Thymus (tissue), 11 donors: ENCODE data around the gene SLU7. TPM values are rescaled to one million over a fixed set of nuclear protein-coding genes. Genes with fewer than 3 reads are reported as not detected.

Experiments
- DNase-seq, 9 donors: peaks; one replicate each; pipeline ENCODE4 v3.0.0-alpha.2; 2013; ENCODE audit warnings: low spot score in 9 of 9, low read depth in 6 of 9, missing footprints in 1 of 9
- H3K27ac ChIP-seq, 2 donors: one replicate each; pipeline ENCODE4 v1.5.1; 2013; ENCODE audit warnings: control low read depth in 1 of 2, low read depth in 1 of 2, low read length in 1 of 2, mild to moderate bottlenecking in 1 of 2, moderate library complexity in 1 of 2
- H3K27me3 ChIP-seq, 2 donors: one replicate each; pipeline ENCODE4 v1.5.1; 2013; ENCODE audit warnings: low read length in 1 of 2; ENCODE audit not compliant: control insufficient read depth in 2 of 2, insufficient read depth in 1 of 2
- H3K36me3 ChIP-seq, 2 donors: one replicate each; pipeline ENCODE4 v1.5.1; 2013; ENCODE audit warnings: low read length in 1 of 2, mild to moderate bottlenecking in 1 of 2, moderate library complexity in 1 of 2; ENCODE audit not compliant: control insufficient read depth in 2 of 2, insufficient read depth in 2 of 2
- H3K4me1 ChIP-seq, 2 donors: one replicate each; pipeline ENCODE4 v1.5.1; 2013; ENCODE audit warnings: low read length in 2 of 2; ENCODE audit not compliant: control insufficient read depth in 2 of 2, insufficient read depth in 2 of 2
- H3K4me3 ChIP-seq, 2 donors: one replicate each; pipeline ENCODE4 v1.5.1; 2013; ENCODE audit warnings: low read length in 2 of 2, control low read depth in 1 of 2, mild to moderate bottlenecking in 1 of 2
- H3K9me3 ChIP-seq, 2 donors: one replicate each; pipeline ENCODE4 v1.5.1; 2013; ENCODE audit warnings: low read length in 1 of 2, mild to moderate bottlenecking in 1 of 2; ENCODE audit not compliant: control insufficient read depth in 2 of 2, insufficient read depth in 1 of 2
- WGBS: extraction: QIAGEN DNeasy Blood & Tissue Kit; methylation state at CpG from one replicate; pipeline ENCODE4 v1.1.7; 2013; 5-methylcytosine and 5-hydroxymethylcytosine counted together
- polyA plus RNA-seq: library from polyadenylated mRNA; stranded (reverse); fragments of 200-250 nt; gene quantifications from one replicate; pipeline ENCODE4 v1.2.3, GENCODE V29; 2013
- total RNA-seq: library from RNA; stranded (reverse); fragments of 120-200 nt; gene quantifications from one replicate; pipeline ENCODE4 v1.2.4, GENCODE V29; 2013
- donor health status: healthy.

SLU7 gene
- total and polyA plus RNA-seq, 2 donors: 45.3 to 46.9 TPM

DNA sequence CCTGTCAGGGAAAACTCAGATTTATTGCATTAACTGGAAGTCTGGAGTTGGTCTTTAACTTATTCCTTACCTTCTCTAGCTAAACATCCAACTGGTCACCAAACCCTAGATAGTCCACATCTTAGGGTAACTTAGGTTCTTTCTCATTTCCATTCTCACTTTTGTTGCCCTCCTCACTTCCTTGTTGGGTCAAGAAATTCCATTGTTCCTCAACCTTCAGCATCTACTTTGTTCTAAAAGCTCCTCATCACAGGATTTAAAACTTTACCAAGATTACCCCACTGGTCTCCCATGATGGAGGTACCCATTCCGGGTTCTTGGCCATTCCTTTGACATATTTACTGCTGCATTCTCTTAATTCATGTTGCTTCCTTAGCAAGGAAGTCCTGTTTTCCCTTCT, 34.9 kb upstream of the SLU7 start:
- no peaks in the 10 kb centered on the region for H3K27me3 ChIP-seq
- peaks cover 0 to 2% of the 10 kb centered on the region in 2 donors for H3K4me1 ChIP-seq
- WGBS: 71% methylated on average over 1 of the region's 1 CpG
- H3K4me3 ChIP-seq: no peak overlapping the region
- H3K9me3 ChIP-seq: no peaks in the 10 kb centered on the region
- no peaks in the 10 kb centered on the region for H3K36me3 ChIP-seq
- H3K27ac ChIP-seq: no peak overlapping the region
- DNase-seq: no peak

DNA sequence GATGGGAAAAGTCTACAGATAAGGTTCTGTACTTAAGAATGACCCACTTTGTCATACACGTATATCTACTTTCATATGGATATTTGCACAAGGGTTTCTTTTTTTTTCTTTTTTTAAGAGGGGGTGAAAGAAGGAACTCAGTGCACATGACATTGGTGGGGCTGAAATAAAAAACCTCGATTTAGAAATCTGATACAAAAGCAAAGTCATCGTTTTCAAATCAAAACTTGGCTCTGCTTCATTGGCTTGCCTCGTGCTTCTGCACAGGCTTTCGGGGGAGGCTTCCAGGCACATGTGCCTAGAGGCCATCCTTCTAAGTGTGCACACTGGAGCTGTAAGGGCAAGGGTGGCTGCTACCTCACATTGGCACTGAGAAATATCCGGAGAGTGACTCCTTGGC, 33.9 kb upstream of the SLU7 start:
- 66% methylated on average over 6 of the region's 6 CpGs for WGBS
- no peaks in the 10 kb centered on the region for H3K36me3 ChIP-seq
- DNase-seq: no peak
- H3K27ac ChIP-seq: no peak overlapping the region
- H3K4me3 ChIP-seq: no peak overlapping the region
- H3K4me1 ChIP-seq: peaks cover 0 to 2% of the 10 kb centered on the region in 2 donors
- H3K9me3 ChIP-seq: no peaks in the 10 kb centered on the region
- no peaks in the 10 kb centered on the region for H3K27me3 ChIP-seq

DNA sequence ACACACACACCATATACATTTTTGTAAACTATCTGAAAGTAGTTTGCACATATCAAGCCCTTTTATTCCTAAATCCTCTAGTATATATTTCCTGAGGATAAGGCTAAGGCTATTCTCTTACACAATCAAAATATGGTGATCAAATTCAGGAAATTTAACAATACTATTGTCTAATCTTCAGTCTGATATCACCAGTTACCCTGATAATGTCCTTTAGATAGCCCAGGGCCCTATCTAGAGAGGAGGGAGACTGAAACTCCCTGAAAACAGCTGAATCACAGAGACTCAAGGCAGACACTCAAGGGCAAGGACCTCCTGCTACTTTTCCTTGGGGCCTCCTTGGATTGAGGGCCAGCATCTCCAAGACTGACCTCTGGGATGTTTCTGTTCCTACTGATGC, 33.2 kb upstream of the SLU7 start:
- Histone ChIP-seq H3K4me1 (peaks cover 0 to 2% of the 10 kb centered on the region in 2 donors), H3K4me3 (no peak overlapping the region), H3K27ac (no peak overlapping the region), H3K27me3 (no peaks in the 10 kb centered on the region), H3K9me3 (no peaks in the 10 kb centered on the region), H3K36me3 (no peaks in the 10 kb centered on the region)
- DNase-seq: no peak

DNA sequence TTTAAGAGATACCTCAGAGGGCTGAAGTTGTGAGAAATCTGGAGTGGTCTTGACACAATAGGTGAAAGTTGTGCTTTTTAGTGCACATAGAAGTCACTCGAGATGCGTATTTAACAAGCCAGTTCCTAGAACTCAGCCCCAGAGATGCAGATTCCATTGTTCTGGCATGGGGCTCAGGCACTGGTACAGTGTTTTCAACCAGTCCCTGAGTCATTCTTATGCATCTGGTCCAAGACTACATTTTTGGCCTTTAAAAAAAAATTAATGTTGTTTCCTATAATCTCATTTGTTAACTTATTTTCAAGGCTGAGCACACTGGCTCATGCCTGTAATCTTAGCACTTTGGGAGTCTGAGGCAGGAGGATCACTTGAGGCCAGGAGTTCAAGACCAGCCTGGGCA, 32.4 kb upstream of the SLU7 start:
- WGBS: 98% methylated on average over 2 of the region's 2 CpGs

DNA sequence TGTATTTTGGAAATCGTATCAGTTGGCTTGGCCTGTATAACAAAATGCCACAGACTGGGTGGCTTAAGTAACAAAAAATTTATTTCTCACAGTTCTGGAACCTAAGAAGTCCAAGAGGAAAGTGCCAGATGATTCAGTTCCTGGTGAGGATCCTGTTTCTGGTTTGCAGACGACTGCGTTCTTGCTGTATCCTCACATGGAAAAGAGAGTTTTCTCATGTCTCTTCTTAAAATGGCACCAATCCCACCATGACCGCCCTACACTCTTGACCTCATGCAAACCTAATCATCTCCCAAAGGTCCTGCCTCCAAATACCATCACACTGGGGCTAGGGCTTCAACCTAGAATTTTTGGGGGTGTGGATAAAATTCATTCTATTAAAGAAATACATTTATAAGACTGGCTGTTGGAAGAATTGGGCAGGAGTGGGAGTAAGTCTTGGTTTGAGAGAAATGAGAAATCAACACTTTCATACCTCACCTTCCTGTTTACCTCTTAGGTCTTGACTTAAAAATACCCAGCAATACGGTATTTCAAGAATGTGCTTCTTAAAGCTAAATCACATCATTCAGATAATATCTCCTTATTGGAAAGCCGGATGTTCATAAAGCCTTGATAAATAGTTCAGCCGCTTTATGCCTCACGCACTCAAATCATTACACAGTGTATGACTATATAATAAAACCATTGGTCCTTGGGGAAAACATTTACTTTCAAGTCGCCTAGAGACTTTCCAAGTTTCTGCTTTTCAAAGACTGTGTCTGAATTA, 31.5 kb upstream of the SLU7 start:
- no peak for DNase-seq
- WGBS: 93% methylated on average over 9 of the region's 9 CpGs
- no peaks in the 10 kb centered on the region for H3K9me3 ChIP-seq
- no peak overlapping the region for H3K4me3 ChIP-seq
- no peak overlapping the region for H3K27ac ChIP-seq
- H3K27me3 ChIP-seq: no peaks in the 10 kb centered on the region
- no peaks in the 10 kb centered on the region for H3K36me3 ChIP-seq
- no peaks in the 10 kb centered on the region for H3K4me1 ChIP-seq

More for the DNA sequence above, 32.4 kb upstream of the SLU7 start:
- Histone ChIP-seq H3K36me3 (no peaks in the 10 kb centered on the region), H3K27ac (no peak overlapping the region), H3K4me1 (peaks cover 0 to 2% of the 10 kb centered on the region in 2 donors), H3K9me3 (no peaks in the 10 kb centered on the region), H3K4me3 (no peak overlapping the region), H3K27me3 (no peaks in the 10 kb centered on the region)
- DNase-seq: no peak

DNA sequence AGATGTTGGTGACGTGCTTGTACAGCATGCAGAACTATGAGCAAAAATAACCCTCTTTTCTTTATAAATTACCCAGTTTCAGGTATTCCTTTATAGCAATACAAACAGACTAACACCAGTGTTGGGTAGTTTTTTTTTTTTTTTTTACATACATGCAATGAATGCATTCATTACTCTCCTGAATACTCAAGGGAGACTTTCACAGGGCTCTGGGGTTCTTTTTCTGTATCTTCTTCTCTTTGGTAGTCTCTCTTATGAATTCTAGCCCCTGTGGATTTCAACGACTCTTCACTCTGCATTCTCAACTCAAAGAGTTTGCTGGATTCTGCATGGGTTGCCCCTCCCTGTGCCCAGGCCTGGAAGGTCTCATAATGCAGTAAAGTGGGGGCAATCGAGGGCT, 30.6 kb upstream of the SLU7 start:
- Histone ChIP-seq H3K4me1 (no peaks in the 10 kb centered on the region), H3K9me3 (no peaks in the 10 kb centered on the region), H3K27me3 (no peaks in the 10 kb centered on the region), H3K4me3 (no peak overlapping the region), H3K27ac (no peak overlapping the region), H3K36me3 (no peaks in the 10 kb centered on the region)
- WGBS: 95% methylated on average over 3 of the region's 3 CpGs
- DNase-seq: no peak

DNA sequence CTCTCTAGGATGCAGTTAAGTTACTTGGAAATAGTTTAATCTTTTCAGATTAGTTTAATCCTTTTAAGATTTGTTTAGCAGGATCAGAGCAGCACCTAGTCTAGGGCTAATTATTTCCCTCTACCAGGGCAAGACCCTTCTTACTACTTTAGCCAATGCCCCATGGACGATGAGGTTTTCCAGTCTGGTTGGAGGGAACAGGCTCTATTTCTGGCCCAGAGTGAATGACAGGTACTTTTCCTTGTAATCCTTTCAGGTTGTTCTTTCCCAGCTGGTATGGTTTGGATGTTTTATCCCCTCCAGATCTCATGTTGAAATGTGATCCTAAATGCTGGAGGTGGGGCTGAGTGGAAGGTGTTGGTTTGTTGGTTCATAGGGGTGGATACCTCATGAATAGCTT, 30.0 kb upstream of the SLU7 start:
- Histone ChIP-seq H3K27ac (no peak overlapping the region), H3K27me3 (no peaks in the 10 kb centered on the region), H3K36me3 (no peaks in the 10 kb centered on the region), H3K4me3 (no peak overlapping the region), H3K9me3 (no peaks in the 10 kb centered on the region), H3K4me1 (no peaks in the 10 kb centered on the region)
- no peak for DNase-seq
- 97% methylated on average over 1 of the region's 1 CpG for WGBS

DNA sequence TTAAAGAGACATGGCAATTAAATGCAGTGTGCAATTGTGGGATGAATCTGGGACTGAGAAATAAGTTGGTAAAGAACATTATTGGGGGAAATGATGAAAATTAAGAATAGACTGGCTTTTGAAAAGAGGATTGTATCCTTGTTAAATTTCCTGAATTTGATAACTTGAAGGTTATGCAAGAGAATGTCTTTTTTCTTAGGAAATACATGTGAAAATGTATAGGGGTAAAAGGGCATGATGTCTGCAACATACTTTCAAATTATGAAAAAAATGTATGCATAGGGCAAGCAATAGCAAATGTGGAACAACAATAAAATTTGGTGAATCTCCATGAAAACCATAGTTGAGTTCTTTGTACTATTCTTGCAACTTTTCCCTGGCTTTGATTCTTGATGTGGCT, 26.9 kb upstream of the SLU7 start:
- no peak overlapping the region for H3K4me3 ChIP-seq
- H3K9me3 ChIP-seq: no peaks in the 10 kb centered on the region

DNA sequence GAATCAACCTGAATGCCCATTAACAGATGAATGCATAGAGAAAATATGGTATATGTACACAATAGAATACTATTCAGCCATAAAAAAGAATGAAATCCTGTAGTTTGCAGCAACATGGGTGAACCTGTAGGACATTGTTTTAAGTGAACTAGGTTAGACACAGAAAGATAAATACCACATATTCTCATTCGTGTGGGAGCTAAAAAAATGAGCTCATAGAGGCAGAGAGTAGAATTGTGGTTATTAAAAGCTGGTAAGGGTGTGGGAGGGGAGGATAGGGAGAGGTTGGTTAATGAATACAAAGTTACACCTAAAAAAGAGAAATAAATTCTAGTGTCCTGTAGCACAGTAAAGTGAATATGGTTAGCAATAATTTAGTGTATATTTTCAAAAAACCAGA, 26.3 kb upstream of the SLU7 start:
- 92% methylated on average over 1 of the region's 1 CpG for WGBS
- DNase-seq: no peak
- Histone ChIP-seq H3K27ac (no peak overlapping the region), H3K4me1 (no peaks in the 10 kb centered on the region), H3K4me3 (no peak overlapping the region), H3K36me3 (no peaks in the 10 kb centered on the region), H3K9me3 (no peaks in the 10 kb centered on the region), H3K27me3 (no peaks in the 10 kb centered on the region)

More for the DNA sequence above, 26.9 kb upstream of the SLU7 start:
- H3K4me1 ChIP-seq: no peaks in the 10 kb centered on the region
- no peaks in the 10 kb centered on the region for H3K27me3 ChIP-seq
- DNase-seq: no peak
- no peaks in the 10 kb centered on the region for H3K36me3 ChIP-seq
- H3K27ac ChIP-seq: no peak overlapping the region
